Osteocyte (in vitro differentiated cells): ENCODE results near the gene LUC7L. TPM values are rescaled to one million over a fixed set of nuclear protein-coding genes. Genes with fewer than 3 reads are reported as not detected.
"Not testable (repeated sequence)": the region's sequence is repeated elsewhere in the genome, so short reads cannot be mapped to it uniquely, and the experiment has no call there.

ENCODE experiments used
- DNase-seq: peaks from one replicate; pipeline ENCODE4 v3.0.0; 2021; ENCODE audit warnings: mixed read lengths; ENCODE audit not compliant: unreplicated experiment; ENCODE audit errors: extremely low spot score
- H3K27ac Mint-ChIP-seq: one replicate; pipeline ENCODE4 v1.8.0; 2021; ENCODE audit warnings: mild to moderate bottlenecking, mixed read lengths; ENCODE audit not compliant: unreplicated experiment
- H3K27me3 Mint-ChIP-seq: one replicate; pipeline ENCODE4 v1.8.0; 2021; ENCODE audit warnings: mixed read lengths; ENCODE audit not compliant: unreplicated experiment
- H3K36me3 Mint-ChIP-seq: one replicate; pipeline ENCODE4 v1.8.0; 2021; ENCODE audit warnings: mixed read lengths; ENCODE audit not compliant: unreplicated experiment
- H3K4me1 Mint-ChIP-seq: one replicate; pipeline ENCODE4 v1.8.0; 2021; ENCODE audit warnings: mixed read lengths; ENCODE audit not compliant: unreplicated experiment
- H3K4me3 Mint-ChIP-seq: one replicate; pipeline ENCODE4 v1.8.0; 2021; ENCODE audit warnings: mild to moderate bottlenecking, moderate library complexity, mixed read lengths; ENCODE audit not compliant: unreplicated experiment
- H3K9me3 Mint-ChIP-seq: one replicate; pipeline ENCODE4 v1.8.0; 2021; ENCODE audit warnings: mixed read lengths; ENCODE audit not compliant: unreplicated experiment
- CTCF ChIP-seq: fragments of 200-600 bp; sonication (generic); IDR thresholded peaks from 2 replicates; pipeline ENCODE4 v1.5.0; 2021; ENCODE audit warnings: antibody characterized with exemption, mild to moderate bottlenecking, moderate library complexity
- total RNA-seq: library from RNA; stranded (reverse); gene quantifications from 2 replicates; pipeline ENCODE4 v1.2.1, GENCODE V29; 2021

The LUC7L gene
- total RNA-seq, 1 donor from 2014 or later, result 104 TPM

GRCh38 chr16:159136-159849, 70.0 kb downstream of the LUC7L start:
- H3K9me3 Mint-ChIP-seq, result no peaks in the 10 kb centered on the region
- H3K4me1 Mint-ChIP-seq, result peaks cover 5% of the 10 kb centered on the region
- no peaks in the 10 kb centered on the region for H3K36me3 Mint-ChIP-seq
- TF ChIP-seq CTCF, result no peak
- H3K27me3 Mint-ChIP-seq, result peaks cover 28% of the 10 kb centered on the region
- DNase-seq, result no peak
- H3K4me3 Mint-ChIP-seq, result no peak overlapping the region
- H3K27ac Mint-ChIP-seq, result no peak overlapping the region

GRCh38 chr16:155031-155398, 74.2 kb downstream of the LUC7L start:
- Mint-ChIP-seq H3K36me3 (no peaks in the 10 kb centered on the region), H3K4me3 (peak overlapping the region; percentile 66), H3K27ac (no peak overlapping the region), H3K27me3 (peaks cover 27% of the 10 kb centered on the region), H3K4me1 (peaks cover 5% of the 10 kb centered on the region), H3K9me3 (no peaks in the 10 kb centered on the region)
- DNase-seq, result no peak
- no peak for TF ChIP-seq CTCF

GRCh38 chr16:154217-155030, 74.8 kb downstream of the LUC7L start:
- H3K4me1 Mint-ChIP-seq, result peaks cover 9% of the 10 kb centered on the region
- peak overlapping the region; percentile 66 for H3K4me3 Mint-ChIP-seq
- TF ChIP-seq CTCF, result no peak
- no peaks in the 10 kb centered on the region for H3K9me3 Mint-ChIP-seq
- H3K36me3 Mint-ChIP-seq, result no peaks in the 10 kb centered on the region
- H3K27ac Mint-ChIP-seq, result no peak overlapping the region
- no peak for DNase-seq
- peaks cover 25% of the 10 kb centered on the region for H3K27me3 Mint-ChIP-seq

GRCh38 chr16:153550-154216, 75.6 kb downstream of the LUC7L start:
- not testable (repeated sequence) for H3K36me3 Mint-ChIP-seq, H3K4me3 Mint-ChIP-seq, DNase-seq, H3K9me3 Mint-ChIP-seq, H3K27ac Mint-ChIP-seq
- peaks cover 20% of the 10 kb centered on the region for H3K27me3 Mint-ChIP-seq
- H3K4me1 Mint-ChIP-seq, result peaks cover 16% of the 10 kb centered on the region

- not testable (repeated sequence) for H3K9me3 Mint-ChIP-seq, H3K27ac Mint-ChIP-seq, H3K4me3 Mint-ChIP-seq, H3K36me3 Mint-ChIP-seq, DNase-seq
- H3K4me1 Mint-ChIP-seq, result peaks cover 21% of the 10 kb centered on the region
- peaks cover 17% of the 10 kb centered on the region for H3K27me3 Mint-ChIP-seq
Measured at GRCh38 chr16:153129-153521, 76.1 kb downstream of the LUC7L start.
